GM19238 (cell line): ENCODE measurements around the gene MMP27.

ENCODE experiments used
- DNase-seq: peaks from one replicate; pipeline ENCODE4 v3.0.0; 2011; ENCODE audit warnings: low spot score; ENCODE audit not compliant: insufficient read length

The MMP27 gene

GRCh38 chr11:102703826-102704493 is 1.6 kb downstream of the MMP27 start:
- no peak for DNase-seq

GRCh38 chr11:102695201-102695600 is 10.4 kb downstream of the MMP27 start:
- no peak for DNase-seq

DNA sequence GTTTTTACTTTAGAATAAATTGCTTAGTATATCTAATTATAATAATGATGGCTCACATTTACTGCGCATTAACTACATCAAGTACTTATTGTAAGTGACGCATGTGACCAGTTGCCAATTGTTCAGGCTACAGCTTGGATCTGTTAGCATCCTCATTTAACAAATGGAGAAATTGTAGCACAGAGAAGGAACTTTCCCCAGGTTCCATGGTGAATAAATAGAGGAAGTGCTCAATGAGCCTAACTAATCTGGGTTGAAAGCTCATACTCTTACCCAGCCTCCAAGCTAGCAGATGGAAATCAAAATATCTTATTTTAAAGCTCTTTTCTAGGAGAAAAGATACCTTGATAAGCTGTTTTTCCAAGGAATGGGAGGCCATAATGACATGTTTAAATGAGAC is 19.8 kb downstream of the MMP27 start:
- no peak for DNase-seq

DNA sequence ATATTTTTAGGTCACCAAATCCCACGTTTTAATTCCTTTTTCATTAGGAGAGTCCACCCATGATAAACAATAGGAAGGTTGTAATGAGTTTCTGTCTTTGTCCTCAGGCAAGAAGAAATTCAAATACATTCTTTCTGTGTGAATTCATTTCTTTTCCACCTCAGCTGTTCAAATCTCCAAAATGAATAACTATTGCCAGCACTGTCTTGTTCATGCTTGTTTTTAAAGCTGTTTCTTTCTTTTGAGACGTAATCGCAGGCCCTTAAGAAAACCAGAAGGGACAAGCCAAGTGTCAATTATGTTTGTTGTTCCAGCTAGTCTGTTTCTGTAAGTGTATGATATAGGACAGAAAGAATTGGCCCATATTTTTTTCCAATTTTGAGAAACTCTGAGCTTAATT is 20.2 kb downstream of the MMP27 start:
- DNase-seq: no peak

GRCh38 chr11:102683277-102683676 is 22.3 kb downstream of the MMP27 start:
- no peak for DNase-seq

DNA sequence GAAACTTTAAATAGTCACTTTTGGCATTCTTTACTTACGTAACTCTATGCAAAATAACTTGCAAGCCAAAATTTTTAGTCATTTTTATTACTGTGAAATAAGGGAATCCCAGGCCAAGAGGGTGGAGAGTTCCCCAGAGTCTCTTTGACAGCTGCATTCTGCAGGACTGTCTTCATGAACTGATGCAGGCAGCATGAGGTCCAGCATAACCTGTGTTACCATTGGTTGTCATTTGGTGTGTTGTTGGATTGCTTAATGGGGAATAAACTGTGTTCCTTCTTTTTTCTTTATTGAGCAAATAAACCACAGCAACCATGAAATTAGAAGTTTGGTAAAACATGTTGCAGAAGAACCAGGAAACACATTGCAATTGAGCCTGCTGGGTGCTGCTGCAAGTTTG is 24.6 kb downstream of the MMP27 start:
- no peak for DNase-seq

DNA sequence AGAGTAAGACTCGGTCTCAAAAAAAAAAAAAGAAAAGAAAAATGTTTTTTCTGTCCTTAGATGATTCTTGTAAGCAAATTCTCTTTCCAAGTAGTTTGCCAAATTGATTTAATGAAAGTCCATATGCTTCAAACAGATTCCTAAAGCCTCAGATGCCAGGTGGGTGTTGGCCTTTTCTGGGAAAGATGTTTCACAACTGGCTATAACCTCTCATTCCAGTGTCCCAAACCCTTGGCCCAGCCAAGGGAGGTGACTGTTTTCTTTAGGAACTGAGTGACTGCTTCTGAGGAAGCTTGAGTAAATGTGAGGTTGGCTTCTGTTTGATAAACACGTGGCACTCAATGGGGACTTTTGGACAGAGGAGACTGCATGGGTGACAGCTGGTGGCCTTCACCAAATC is 27.5 kb downstream of the MMP27 start:
- DNase-seq: no peak

DNA sequence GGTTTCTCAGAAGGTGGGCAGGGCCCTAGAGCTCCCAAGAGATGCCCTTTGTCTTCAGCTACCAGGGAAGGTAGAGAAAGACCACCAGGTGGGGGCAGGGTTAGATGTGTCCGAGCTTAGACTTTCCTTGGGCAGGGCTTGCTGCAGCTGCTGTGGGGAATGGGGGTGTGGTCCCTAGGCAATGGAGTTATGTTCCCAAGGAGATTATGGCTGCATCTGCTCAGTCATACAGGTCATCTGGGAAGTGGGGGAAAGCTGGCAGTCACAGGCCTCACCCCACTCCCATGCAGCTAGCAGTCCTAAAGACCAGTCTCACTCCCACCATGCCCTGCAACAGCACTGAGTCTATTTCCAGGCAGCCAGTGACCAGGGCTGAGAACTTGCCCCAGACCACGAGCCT is 29.5 kb downstream of the MMP27 start:
- no peak for DNase-seq

DNA sequence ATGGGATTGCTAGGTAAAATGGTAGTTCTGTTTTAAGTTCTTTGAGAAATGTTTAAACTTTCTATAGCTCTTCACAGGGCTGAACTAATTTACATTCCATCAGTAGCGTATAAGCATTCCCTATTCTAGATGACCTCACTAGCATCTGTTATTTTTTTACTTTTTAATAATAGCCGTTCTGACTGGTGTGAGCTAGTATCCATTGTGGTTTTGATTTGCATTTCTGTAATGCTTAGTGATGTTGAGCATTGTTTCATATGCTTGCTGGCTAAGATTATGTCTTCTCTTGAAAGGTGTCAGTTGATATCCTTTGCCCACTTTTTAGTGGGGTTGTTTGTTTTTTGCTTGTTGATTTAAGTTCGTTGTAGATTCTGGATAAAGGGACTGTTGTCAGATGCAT is 35.9 kb downstream of the MMP27 start:
- DNase-seq: no peak

DNA sequence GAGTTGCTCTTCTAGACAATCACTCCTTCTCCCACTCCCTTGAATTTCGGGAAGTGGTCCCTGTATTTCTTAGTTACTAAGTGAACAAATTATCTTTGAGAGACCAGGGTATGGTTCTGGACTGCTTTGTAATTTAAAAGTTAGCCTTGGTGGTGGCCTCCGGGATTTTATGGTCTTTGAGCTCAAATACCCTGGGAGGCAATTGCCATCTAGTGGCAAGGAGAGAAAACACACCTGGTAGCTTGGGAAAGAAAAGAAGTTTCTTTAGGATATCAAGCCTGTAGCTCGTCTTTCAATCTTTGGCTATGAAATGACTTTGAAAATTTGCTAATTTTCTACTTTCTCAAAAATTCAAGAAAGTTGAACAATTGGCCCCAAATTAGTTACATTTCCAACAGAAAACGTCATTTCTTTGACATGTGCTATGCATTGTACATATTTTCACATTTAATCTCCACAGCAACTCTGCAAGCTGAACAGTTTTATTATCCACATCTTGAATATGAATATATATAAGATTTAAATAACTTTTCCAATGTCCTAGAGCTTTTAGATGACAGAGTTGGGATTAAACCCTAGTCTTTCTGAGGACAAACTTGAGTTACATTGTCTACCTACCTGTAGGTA is 39.1 kb downstream of the MMP27 start:
- peak; percentile 17 for DNase-seq

DNA sequence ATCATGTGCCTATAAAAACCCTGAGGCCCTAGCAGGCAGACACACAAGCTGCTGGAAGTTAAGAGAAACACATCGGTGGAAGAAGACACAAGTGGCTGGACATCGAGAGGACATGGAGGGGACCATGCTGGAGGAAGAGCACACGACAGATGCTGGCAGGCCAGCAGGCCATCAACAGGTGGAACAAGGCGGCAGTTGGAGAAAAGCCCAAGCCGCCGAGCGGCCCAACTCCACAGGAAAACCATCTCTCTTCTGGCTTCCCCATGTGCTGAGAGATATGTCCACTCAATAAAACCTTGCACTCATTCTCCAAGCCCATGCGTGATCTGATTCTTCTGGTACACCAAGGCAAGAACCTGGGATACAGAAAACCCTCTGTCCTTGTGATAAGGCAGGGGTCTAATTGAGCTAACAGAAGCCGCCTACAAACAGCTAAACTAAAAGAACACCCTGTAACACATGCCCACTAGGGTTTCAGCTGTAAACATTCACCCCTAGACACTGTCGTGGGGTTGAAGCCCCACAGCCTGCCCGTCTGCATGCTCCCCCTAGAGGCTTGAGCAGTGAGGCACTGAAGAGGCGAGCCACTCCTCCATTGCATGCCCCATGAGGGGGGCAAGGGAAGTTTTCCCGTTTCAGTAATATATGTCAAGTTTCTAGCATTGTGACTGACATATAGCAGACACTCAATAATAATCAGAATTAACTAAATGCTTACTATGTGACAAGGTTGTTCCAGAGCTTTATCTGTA is 41.4 kb downstream of the MMP27 start:
- DNase-seq: no peak

- DNase-seq: no peak
Observed at GRCh38 chr11:102662607-102663006, 43.0 kb downstream of the MMP27 start.

- no peak for DNase-seq
Observed at GRCh38 chr11:102661040-102661439, 44.5 kb downstream of the MMP27 start.

- DNase-seq: no peak
Observed at GRCh38 chr11:102656528-102656927, 49.0 kb downstream of the MMP27 start.

DNA sequence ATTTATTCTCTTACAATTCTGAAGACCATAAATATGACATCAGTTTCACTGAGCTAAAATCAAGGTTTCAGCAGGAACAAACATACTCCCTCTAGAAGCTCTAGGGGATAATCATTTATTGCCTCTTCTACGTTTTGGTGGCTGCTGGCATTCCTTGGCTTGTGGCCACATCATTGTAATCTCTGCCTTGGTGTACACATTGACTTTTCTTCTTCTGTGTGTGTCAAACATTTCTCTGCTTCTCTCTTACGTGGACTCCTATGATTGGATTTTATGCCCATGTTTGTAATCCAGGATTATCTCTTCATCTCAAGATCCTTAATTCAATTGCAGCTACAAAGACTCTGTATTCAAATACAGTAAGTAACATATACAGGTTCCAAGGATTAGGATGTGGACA is 50.0 kb downstream of the MMP27 start:
- DNase-seq: no peak

GRCh38 chr11:102654761-102655160 is 50.8 kb downstream of the MMP27 start:
- no peak for DNase-seq

DNA sequence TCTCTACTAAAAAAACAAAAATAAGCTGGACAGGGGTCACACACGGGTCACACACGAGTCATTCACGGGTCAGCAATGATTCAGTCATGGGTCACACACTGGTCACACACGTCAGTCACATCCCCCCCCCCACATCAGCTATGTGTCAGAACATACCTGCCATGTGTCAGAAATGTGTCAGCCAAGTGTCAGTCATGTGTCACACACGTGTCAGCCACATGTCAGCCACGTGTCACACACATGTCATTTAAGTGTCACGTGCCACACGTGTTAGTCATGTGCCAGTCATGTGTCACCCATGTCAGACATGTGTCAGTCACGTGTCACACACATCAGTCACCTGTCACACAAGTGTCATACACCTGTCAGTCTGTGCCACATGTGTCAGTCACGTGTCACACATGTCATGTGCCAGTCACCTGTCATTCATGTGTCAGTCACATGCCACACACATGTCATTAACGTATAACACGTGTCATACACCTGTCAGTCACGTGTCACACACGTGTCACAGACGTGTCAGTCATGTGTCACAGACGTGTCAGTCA is 51.8 kb downstream of the MMP27 start:
- no peak for DNase-seq

- DNase-seq: no peak
Observed at GRCh38 chr11:102647430-102647829, 58.1 kb downstream of the MMP27 start.

- DNase-seq: no peak
Observed at GRCh38 chr11:102643941-102644340, 61.6 kb downstream of the MMP27 start.
